ENCODE measurements around the gene HUNK. TPM values are rescaled to one million over a fixed set of nuclear protein-coding genes. Genes with fewer than 3 reads are reported as not detected.

HUNK gene
- under 0.01 and 0.34 TPM in 2 replicates for total RNA-seq

DNA sequence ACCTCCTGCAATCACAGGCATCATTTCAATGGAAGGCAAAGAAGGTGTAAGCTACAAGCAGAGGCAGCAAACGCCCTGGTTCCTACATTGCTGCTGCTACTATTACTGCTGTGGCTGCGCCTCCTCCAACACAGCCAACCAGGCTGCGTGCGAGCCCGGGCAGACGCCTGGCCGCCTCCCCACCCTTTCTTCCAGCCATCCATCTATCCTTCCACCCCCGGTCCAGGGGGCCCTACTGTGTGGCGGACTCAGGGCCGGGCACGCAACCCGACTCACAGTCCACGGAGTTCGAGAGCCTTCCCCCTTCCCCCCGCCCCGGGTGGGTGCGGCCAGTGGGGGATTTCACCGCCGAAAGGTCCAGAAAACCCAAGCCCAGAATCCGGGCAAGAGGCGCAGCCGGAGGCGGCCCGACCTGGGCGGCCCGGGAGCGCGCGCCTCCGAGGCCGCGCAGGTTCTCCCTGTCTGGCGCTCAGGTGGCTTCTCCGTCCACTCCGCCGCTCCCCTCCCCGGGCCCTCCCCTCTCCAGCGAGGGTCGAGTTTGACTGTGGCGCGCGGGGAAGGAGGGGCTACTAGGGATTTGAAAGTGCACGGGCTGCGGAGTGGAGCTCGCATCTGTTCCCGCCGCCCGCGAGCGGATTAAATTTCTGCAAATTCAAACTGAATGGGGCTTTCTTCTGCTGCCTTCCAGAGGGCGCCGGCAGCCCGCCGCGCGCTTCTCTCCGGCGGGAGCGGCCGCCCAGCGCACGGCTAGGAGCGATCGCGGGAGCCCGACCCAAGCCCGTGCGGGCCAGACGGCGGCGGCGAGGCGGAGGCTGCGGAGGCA lies at the start of gene HUNK:
Gene HUNK (plus strand): TSS at position 569 of the 823 bp plus-strand sequence. CDS start 655 bp downstream, outside the sequence.

Other genes with a start within 250 kb of the HUNK start
- 217 and 240 TPM in 2 replicates for gene SOD1, start 213.3 kb upstream of the HUNK start, total RNA-seq
- gene SCAF4, start 140.9 kb upstream of the HUNK start, total RNA-seq: 4.9 and 6.1 TPM in 2 replicates